Hematopoietic multipotent progenitor cell treated with erythropoietin and hydrocortisone succinate and interleukin-3 and kit ligand, for 6 days (in vitro differentiated cells): ENCODE data around the gene CERS4.
"Not testable (repeated sequence)": the region's sequence is repeated elsewhere in the genome, so short reads cannot be mapped to it uniquely, and the experiment has no call there.

Experiments
- DNase-seq: peaks from one replicate; pipeline ENCODE4 v3.0.0-alpha.2; 2015

Gene CERS4

DNA sequence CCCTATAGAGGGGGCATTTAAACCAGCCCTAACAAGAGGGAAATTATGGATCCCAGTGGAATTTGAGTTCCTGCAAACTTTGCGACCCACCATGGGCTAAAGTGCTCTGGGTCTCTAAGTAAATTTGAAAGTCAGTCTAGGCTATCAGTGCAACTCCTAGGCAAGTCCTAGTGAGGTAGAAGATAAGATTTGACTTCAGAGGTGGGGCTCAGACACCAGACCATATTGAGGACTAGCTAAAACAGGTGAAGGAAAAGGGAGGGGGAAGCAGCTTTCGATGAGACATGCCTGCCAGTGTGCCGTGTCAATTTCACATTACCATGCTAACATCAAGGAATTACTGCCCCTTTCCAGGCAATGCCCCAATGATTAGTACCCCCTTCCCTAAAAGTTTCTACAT is 60.6 kb downstream of the CERS4 start:
- no peak for DNase-seq

DNA sequence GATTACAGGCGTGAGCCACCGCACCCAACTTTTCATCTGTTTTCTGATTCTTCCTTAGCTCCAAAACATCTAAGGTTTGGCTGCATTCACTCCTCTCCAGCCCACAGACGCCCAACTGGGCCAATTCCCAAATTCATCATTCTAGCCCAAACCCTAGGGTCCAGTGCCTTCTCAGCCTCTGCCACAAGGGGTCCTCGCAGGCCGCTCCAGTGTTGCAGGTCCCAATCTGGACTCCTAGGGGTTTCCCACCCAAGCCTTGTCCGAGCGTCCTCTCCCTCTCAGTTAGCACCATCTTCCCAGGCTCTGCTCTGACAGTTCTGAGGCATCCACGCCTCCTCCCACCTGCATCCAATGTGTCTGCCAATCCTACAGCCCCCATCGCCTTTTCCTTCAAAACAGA is 67.3 kb downstream of the CERS4 start:
- DNase-seq, result not testable (repeated sequence)

- not testable (repeated sequence) for DNase-seq
Measured at GRCh38 chr19:8291337-8291736, 82.2 kb downstream of the CERS4 start.

GRCh38 chr19:8302357-8302691 is 93.2 kb downstream of the CERS4 start:
- DNase-seq, result peak; percentile 51

DNA sequence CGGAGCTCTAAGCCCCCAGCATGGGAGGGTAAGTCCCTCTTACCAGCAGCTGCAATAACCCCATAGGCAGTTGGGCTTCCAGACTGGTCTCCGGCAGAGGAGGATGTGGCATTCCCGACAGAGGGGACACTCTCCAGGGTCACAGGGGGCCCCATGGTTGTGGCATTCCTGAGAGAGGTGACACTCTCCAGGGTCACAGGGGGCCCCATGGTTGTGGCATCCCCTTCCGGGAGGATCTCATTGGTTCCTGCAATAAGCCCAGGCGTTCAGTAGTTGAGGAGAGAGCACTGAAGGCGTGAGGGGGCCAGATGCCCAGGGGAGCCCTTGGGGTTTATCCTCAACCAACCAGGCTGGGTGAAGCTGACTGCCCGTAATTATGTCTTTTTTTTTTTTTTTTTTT is 93.6 kb downstream of the CERS4 start:
- no peak for DNase-seq

GRCh38 chr19:8304841-8305621 is 95.9 kb downstream of the CERS4 start:
- peak; percentile 61 for DNase-seq

- no peak for DNase-seq
Measured at GRCh38 chr19:8305798-8306197, 96.6 kb downstream of the CERS4 start.

GRCh38 chr19:8306235-8307054 is 97.3 kb downstream of the CERS4 start:
- no peak for DNase-seq

DNA sequence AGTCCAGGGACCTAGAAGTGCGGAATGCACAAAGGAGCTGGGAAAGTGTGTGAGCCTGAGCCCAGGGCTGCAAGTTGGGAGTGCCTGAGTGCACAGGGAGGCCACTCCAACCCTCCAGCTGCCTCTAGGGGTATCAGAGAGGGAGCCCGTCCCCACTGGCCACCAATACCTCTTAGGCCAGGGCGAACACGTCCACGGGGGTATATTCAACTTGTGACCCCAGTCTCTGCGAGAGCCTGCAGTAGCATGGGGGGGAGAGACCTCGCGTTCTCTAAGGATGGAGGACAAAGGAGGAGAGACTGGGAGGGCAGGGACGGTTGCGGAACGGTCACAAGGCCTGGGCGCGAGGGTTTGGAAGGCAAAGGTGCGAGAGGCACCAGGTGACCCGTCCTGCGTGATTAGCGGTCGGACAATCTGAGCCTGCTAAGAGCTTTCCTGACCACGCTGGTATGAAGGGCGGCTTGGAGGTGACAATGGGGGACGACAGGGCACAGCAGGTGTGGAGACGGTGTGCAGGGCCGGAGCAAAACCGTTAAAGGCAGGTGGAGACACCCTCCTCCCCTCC is 98.3 kb downstream of the CERS4 start:
- peak; percentile 26 for DNase-seq

DNA sequence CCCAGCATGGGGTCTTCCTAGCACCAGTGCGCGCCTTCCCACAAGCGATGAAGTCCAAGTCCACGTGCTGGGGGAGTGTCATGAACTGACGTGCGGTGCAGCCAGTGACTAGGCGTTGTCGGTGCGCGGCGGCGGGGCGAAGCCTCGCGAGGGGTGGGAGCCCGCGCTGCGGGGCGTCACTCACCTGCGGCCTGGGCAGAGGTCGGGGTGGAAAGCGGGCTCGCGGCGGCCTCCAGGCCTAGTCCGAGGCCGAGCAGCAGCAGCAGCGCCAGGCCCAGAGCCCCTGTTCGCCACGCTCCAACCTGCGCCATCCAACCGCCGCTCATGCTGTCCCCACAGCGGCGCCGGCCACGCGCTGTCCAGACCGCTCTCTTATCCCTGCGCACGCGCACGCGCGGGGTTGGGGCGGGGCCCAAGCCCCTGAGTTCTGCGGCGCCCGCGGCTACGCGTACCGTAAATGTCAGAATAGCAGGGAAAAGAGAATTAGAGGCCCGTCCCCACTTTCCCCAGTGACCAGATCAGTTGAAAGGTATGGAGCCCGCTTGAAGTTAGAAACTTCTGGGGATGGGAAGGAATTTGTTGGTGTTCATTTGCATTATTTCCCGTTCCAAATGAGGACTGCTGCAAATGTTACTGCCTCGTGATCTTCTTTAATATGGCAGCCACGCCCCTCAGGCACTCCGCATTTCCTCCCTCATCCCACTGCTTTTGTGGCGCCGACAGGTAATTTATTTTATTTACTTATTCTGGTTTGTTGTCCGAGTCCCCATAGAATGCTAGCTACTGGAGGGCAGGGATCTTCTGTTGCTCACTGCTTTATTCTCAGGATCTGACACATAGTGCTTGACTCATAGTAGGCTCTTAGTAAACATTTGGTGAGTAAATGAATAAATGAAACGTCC is 99.0 kb downstream of the CERS4 start, which contains the start of gene CD320:
TSS of gene CD320 (minus strand) at position 394 of the 902 bp plus-strand sequence. CDS start at position 326, 68 bp downstream.
- DNase-seq, result peak; percentile 93

GRCh38 chr19:8308891-8309291 is 99.7 kb downstream of the CERS4 start:
- no peak for DNase-seq

DNA sequence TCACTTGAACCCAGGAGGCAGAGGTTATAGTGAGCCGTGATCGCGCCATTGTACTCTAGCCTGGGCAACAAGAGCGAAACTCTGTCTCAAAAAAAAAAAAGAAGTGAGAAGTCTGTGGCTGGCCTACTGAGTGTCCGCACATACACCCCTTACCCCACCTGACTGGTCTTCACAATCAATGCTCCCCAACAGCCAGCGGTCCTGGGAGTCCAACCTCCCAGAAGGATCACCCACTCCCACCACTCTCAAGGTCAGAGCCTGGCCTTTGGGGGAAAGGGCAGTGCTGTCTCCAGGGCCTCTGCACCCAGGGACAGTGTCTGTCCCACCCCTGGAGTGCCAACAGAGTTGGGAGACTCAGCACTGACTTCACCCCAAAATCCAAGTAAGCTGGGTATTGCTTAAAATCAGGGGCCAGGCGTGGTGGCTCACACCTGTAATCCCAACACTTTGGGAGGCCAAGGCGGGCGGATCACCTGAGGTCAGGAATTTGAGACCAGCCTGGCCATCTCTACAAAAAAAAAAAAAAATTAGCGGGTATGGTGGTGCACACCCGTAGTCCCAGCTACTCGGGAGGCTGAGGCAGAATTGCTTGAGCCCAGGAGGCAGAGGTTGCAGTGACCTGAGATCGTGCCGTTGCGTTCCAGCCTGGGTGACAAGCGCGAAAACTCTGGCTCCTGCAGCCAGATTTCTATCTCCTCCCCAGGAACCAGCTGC is 101.3 kb downstream of the CERS4 start:
- DNase-seq, result no peak

DNA sequence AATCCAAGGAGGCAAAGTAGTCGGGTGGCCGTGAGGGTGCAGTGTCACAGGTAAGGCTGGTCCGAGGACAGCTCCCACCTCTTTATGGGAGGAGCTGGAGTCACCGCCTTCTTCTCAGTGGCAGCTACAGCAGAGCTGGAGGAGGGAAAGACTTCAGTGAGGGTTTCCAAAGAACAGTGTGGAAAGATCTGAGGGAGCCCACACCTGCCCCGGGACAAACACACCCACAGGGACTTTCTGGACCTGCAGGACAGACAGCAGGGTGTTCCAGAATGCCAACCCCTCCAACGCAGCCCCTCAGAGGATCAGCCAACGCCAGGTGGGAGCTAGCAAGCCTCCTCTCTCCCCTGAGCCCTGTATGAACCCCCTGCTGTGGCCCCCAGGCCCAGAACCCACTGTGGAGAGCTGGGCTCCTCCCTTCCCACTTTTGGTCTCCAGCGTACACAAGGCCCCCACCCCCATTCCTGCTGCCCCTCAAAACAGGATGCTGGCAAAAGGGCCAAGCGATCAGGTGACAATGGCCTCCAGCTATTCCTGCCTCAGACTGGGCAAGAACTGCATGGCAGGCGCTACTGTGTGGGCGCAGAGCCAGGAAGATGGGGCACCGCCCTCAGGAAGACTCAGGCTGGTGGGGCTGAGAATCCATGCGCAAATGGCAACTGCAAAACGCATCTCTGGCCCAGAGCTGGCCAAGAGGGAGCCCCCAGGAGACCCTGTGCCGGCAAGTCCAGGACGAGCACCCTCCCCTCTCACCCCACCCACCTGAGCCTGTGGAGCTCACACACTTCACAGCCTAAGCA is 102.5 kb downstream of the CERS4 start:
- DNase-seq, result peak; percentile 84
